GM21825 (cell line): ENCODE results near the gene NASP.
"Not testable (repeated sequence)": the region's sequence is repeated elsewhere in the genome, so short reads cannot be mapped to it uniquely, and the experiment has no call there.

Experiments used
- ATAC-seq: cut with Tn5 transposase; IDR thresholded peaks from one replicate; pipeline ENCODE4 v1.9.1; 2021; ENCODE audit warnings: mild to moderate bottlenecking, moderate library complexity; ENCODE audit not compliant: unreplicated experiment

The NASP gene

GRCh38 chr1:45569962-45570581 lies 13.8 kb upstream of the NASP start:
- ATAC-seq = peak; percentile 71

- ATAC-seq = no peak
These were observed 13.2 kb upstream of the NASP start for GRCh38 chr1:45570631-45571030.

- no peak for ATAC-seq
These were observed 10.5 kb upstream of the NASP start for GRCh38 chr1:45573231-45573804.

- no peak for ATAC-seq
These were observed 9.7 kb upstream of the NASP start for GRCh38 chr1:45574105-45574626.

GRCh38 chr1:45583264-45583665 lies 576 bp upstream of the NASP start:
- peak; percentile 69 for ATAC-seq

GRCh38 chr1:45584351-45585109 lies 689 bp downstream of the NASP start:
- ATAC-seq = peak; percentile 34

GRCh38 chr1:45585110-45585426 lies 1.2 kb downstream of the NASP start:
- ATAC-seq = no peak

GRCh38 chr1:45585496-45586075 lies 1.7 kb downstream of the NASP start:
- no peak for ATAC-seq

GRCh38 chr1:45586769-45587168 lies 2.9 kb downstream of the NASP start:
- no peak for ATAC-seq

GRCh38 chr1:45589861-45590260 lies 6.0 kb downstream of the NASP start:
- ATAC-seq = no peak

- ATAC-seq = no peak
These were observed 10.6 kb downstream of the NASP start for GRCh38 chr1:45594412-45594811.

- not testable (repeated sequence) for ATAC-seq
These were observed 12.9 kb downstream of the NASP start for GRCh38 chr1:45596765-45597164.

- no peak for ATAC-seq
These were observed 20.4 kb downstream of the NASP start for GRCh38 chr1:45604239-45604638.

GRCh38 chr1:45607404-45608074 lies 23.7 kb downstream of the NASP start:
- no peak for ATAC-seq

- ATAC-seq = no peak
These were observed 24.6 kb downstream of the NASP start for GRCh38 chr1:45608175-45609156.

- ATAC-seq = no peak
These were observed 26.9 kb downstream of the NASP start for GRCh38 chr1:45610589-45611226.

- ATAC-seq = no peak
These were observed 29.2 kb downstream of the NASP start for GRCh38 chr1:45612941-45613579.

GRCh38 chr1:45615885-45616284 lies 32.0 kb downstream of the NASP start:
- ATAC-seq = no peak

GRCh38 chr1:45617618-45618017 lies 33.8 kb downstream of the NASP start:
- ATAC-seq = no peak
